Mesodermal cell (in vitro differentiated cells): Measurements from ENCODE around the gene RGL2.

Experiments
- H3K27ac ChIP-seq: 2 replicates; pipeline ENCODE4 v1.7.0; 2013; ENCODE audit warnings: mild to moderate bottlenecking, low read depth, low read length, moderate library complexity; ENCODE audit not compliant: severe bottlenecking
- H3K36me3 ChIP-seq: 2 replicates; pipeline ENCODE4 v1.7.1; 2013; ENCODE audit warnings: mild to moderate bottlenecking, low read length, moderate library complexity; ENCODE audit not compliant: control insufficient read depth, insufficient read depth
- H3K4me1 ChIP-seq: one replicate; pipeline ENCODE4 v1.7.1; 2013; ENCODE audit warnings: mild to moderate bottlenecking, low read length; ENCODE audit not compliant: insufficient read depth, control insufficient read depth, poor library complexity, severe bottlenecking
- H3K4me3 ChIP-seq: 2 replicates; pipeline ENCODE4 v1.7.0; 2013; ENCODE audit warnings: low read length, control low read depth, mild to moderate bottlenecking; ENCODE audit not compliant: insufficient read depth, poor library complexity, severe bottlenecking; ENCODE audit errors: extremely low read depth
- H3K9me3 ChIP-seq: 2 replicates; pipeline ENCODE4 v1.7.1; 2013; ENCODE audit warnings: mild to moderate bottlenecking, low read length, moderate library complexity; ENCODE audit not compliant: control insufficient read depth
- WGBS, 2 experiments: methylation state at CpG; one replicate each; pipeline ENCODE4 v1.1.5; 2013; ENCODE audit warnings: missing lambda C conversion rate in 2 of 2; ENCODE audit not compliant: insufficient coverage in 2 of 2; 5-methylcytosine and 5-hydroxymethylcytosine counted together

The RGL2 gene

GRCh38 chr6:33304216-33304615, 5.5 kb upstream of the RGL2 start:
- Histone ChIP-seq H3K4me3 (no peak overlapping the region), H3K27ac (no peak overlapping the region), H3K4me1 (no peaks in the 10 kb centered on the region), H3K9me3 (no peaks in the 10 kb centered on the region), H3K36me3 (peaks cover 9% of the 10 kb centered on the region)
- 93 to 95% methylated on average over 14 to 16 of the region's 16 CpGs for WGBS, 2 experiments

GRCh38 chr6:33301877-33302276, 3.1 kb upstream of the RGL2 start:
- Histone ChIP-seq H3K4me1 (peaks cover 4% of the 10 kb centered on the region), H3K36me3 (peaks cover 9% of the 10 kb centered on the region), H3K9me3 (no peaks in the 10 kb centered on the region), H3K27ac (no peak overlapping the region), H3K4me3 (no peak overlapping the region)
- WGBS, 2 experiments, result no CpG with 5 or more reads among the region's 3 CpGs

GRCh38 chr6:33299237-33299944, 649 bp upstream of the RGL2 start:
- Histone ChIP-seq H3K36me3 (peaks cover 26% of the 10 kb centered on the region), H3K4me3 (peak overlapping the region; percentile 67)
- 0 to 1% methylated on average over 45 to 49 of the region's 54 CpGs for WGBS, 2 experiments

GRCh38 chr6:33297956-33298772, 578 bp downstream of the RGL2 start:
- Histone ChIP-seq H3K27ac (peak overlapping the region; percentile 94), H3K4me3 (peak overlapping the region; percentile 67), H3K4me1 (peaks cover 5% of the 10 kb centered on the region), H3K9me3 (no peaks in the 10 kb centered on the region), H3K36me3 (peaks cover 37% of the 10 kb centered on the region)
- WGBS, 2 experiments, result 0% methylated on average over 11 to 17 of the region's 42 CpGs

More at GRCh38 chr6:33299237-33299944, 649 bp upstream of the RGL2 start:
- Histone ChIP-seq H3K27ac (peak overlapping the region; percentile 94), H3K9me3 (no peaks in the 10 kb centered on the region), H3K4me1 (peaks cover 5% of the 10 kb centered on the region)

GRCh38 chr6:33297406-33297955, 1.3 kb downstream of the RGL2 start:
- 0 to 3% methylated on average over 3 to 11 of the region's 16 CpGs for whole genome bisulfite sequencing, 2 experiments
- Histone ChIP-seq H3K4me1 (peaks cover 5% of the 10 kb centered on the region), H3K27ac (peak overlapping the region; percentile 67), H3K36me3 (peaks cover 44% of the 10 kb centered on the region), H3K9me3 (no peaks in the 10 kb centered on the region), H3K4me3 (peak overlapping the region; percentile 67)

GRCh38 chr6:33296797-33297405, 1.8 kb downstream of the RGL2 start:
- H3K4me1 ChIP-seq, result peaks cover 5% of the 10 kb centered on the region
- peak overlapping the region; percentile 67 for H3K4me3 ChIP-seq
- no peaks in the 10 kb centered on the region for H3K9me3 ChIP-seq
- H3K36me3 ChIP-seq, result peaks cover 48% of the 10 kb centered on the region
- WGBS, 2 experiments, result 78 to 82% methylated on average over 2 to 4 of the region's 12 CpGs
- peak overlapping the region; percentile 67 for H3K27ac ChIP-seq

- 91 to 95% methylated on average over 8 of the region's 15 CpGs for WGBS, 2 experiments
- no peak overlapping the region for H3K4me3 ChIP-seq
- no peaks in the 10 kb centered on the region for H3K9me3 ChIP-seq
- peaks cover 6% of the 10 kb centered on the region for H3K4me1 ChIP-seq
- H3K36me3 ChIP-seq, result peaks cover 52% of the 10 kb centered on the region
- H3K27ac ChIP-seq, result no peak overlapping the region
Measured at GRCh38 chr6:33295621-33296369, 2.9 kb downstream of the RGL2 start.

GRCh38 chr6:33294086-33294823, 4.5 kb downstream of the RGL2 start:
- Histone ChIP-seq H3K4me3 (no peak overlapping the region), H3K36me3 (peaks cover 56% of the 10 kb centered on the region), H3K27ac (no peak overlapping the region), H3K9me3 (no peaks in the 10 kb centered on the region), H3K4me1 (peaks cover 14% of the 10 kb centered on the region)
- WGBS, 2 experiments, result 92 to 93% methylated on average over 7 to 10 of the region's 10 CpGs

GRCh38 chr6:33292996-33293682, 5.6 kb downstream of the RGL2 start:
- no peaks in the 10 kb centered on the region for H3K9me3 ChIP-seq
- no peak overlapping the region for H3K27ac ChIP-seq
- WGBS, 2 experiments, result 89 to 92% methylated on average over 7 to 10 of the region's 16 CpGs
- H3K4me1 ChIP-seq, result peaks cover 16% of the 10 kb centered on the region
- H3K36me3 ChIP-seq, result peaks cover 56% of the 10 kb centered on the region
- H3K4me3 ChIP-seq, result no peak overlapping the region
